Measurements from ENCODE around the gene PRPF38B. TPM values are rescaled to one million over a fixed set of nuclear protein-coding genes. Genes with fewer than 3 reads are reported as not detected.

Gene PRPF38B
- total and polyA plus RNA-seq, 2 experiments from 2014 or later: 40.5 to 86.4 TPM

DNA sequence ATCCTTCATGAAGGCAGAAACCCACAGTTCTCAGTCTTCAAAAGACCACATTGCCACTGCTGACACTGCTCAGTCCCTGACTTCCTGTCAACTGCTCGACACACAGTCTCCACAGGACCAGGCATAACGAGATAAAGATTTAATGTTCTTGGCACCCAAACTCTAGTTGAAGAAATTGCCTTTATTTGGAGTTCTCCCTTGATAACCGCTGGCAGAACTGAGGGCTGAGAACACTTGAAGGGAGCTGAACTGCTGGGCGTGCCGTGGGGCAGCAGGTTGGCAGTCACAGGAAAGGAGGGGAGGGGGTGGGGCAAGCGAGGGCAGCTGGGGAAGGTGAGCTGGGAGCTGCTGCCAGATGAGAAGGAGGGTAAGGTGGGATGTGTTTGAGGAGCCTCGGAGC, 47.1 kb upstream of the PRPF38B start (continued):
- TF ChIP-seq, protein P1, sequence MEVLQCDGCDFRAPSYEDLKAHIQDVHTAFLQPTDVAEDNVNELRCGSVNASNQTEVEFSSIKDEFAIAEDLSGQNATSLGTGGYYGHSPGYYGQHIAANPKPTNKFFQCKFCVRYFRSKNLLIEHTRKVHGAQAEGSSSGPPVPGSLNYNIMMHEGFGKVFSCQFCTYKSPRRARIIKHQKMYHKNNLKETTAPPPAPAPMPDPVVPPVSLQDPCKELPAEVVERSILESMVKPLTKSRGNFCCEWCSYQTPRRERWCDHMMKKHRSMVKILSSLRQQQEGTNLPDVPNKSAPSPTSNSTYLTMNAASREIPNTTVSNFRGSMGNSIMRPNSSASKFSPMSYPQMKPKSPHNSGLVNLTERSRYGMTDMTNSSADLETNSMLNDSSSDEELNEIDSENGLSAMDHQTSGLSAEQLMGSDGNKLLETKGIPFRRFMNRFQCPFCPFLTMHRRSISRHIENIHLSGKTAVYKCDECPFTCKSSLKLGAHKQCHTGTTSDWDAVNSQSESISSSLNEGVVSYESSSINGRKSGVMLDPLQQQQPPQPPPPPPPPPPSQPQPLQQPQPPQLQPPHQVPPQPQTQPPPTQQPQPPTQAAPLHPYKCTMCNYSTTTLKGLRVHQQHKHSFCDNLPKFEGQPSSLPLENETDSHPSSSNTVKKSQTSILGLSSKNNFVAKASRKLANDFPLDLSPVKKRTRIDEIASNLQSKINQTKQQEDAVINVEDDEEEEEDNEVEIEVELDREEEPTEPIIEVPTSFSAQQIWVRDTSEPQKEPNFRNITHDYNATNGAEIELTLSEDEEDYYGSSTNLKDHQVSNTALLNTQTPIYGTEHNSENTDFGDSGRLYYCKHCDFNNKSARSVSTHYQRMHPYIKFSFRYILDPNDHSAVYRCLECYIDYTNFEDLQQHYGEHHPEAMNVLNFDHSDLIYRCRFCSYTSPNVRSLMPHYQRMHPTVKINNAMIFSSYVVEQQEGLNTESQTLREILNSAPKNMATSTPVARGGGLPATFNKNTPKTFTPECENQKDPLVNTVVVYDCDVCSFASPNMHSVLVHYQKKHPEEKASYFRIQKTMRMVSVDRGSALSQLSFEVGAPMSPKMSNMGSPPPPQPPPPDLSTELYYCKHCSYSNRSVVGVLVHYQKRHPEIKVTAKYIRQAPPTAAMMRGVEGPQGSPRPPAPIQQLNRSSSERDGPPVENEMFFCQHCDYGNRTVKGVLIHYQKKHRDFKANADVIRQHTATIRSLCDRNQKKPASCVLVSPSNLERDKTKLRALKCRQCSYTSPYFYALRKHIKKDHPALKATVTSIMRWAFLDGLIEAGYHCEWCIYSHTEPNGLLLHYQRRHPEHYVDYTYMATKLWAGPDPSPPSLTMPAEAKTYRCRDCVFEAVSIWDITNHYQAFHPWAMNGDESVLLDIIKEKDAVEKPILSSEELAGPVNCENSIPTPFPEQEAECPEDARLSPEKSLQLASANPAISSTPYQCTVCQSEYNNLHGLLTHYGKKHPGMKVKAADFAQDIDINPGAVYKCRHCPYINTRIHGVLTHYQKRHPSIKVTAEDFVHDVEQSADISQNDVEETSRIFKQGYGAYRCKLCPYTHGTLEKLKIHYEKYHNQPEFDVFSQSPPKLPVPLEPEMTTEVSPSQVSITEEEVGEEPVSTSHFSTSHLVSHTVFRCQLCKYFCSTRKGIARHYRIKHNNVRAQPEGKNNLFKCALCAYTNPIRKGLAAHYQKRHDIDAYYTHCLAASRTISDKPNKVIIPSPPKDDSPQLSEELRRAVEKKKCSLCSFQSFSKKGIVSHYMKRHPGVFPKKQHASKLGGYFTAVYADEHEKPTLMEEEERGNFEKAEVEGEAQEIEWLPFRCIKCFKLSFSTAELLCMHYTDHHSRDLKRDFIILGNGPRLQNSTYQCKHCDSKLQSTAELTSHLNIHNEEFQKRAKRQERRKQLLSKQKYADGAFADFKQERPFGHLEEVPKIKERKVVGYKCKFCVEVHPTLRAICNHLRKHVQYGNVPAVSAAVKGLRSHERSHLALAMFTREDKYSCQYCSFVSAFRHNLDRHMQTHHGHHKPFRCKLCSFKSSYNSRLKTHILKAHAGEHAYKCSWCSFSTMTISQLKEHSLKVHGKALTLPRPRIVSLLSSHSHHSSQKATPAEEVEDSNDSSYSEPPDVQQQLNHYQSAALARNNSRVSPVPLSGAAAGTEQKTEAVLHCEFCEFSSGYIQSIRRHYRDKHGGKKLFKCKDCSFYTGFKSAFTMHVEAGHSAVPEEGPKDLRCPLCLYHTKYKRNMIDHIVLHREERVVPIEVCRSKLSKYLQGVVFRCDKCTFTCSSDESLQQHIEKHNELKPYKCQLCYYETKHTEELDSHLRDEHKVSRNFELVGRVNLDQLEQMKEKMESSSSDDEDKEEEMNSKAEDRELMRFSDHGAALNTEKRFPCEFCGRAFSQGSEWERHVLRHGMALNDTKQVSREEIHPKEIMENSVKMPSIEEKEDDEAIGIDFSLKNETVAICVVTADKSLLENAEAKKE (CRISPR knock-in tag; IDR thresholded peaks at IDR 0.05): no peak

DNA sequence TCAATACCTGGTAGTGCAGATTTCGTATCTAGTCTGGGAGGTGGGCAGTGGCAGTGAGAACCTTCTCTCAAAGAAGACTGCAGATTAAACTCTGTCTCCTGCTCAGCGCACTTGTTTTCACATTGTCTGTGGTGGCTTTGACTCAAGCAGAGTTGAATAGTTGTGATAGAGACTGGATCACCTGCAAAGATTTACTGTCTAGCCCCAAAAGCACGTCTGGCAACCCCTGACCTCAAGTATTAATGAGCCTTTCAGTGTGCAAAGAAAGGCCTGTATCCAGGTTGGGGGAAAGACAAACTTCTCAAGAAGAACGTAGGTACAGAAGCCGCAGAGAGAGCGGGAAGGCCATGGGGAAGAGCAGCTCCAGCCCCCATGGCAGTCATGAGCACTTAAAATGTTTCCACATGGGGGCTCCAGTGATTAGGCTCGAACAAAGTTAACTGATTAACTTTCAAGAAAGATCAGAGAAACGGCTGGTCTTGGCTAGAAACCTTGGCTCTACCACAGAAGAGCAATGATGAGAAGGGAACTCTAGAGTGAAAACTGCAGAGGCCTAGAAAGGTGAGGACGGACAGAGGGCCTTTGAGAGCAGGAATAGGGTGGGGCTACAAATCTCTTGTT, 46.4 kb upstream of the PRPF38B start:
- H3K27ac ChIP-seq (ENCODE audit: low read depth): no peak overlapping the region
- no peaks in the 10 kb centered on the region for H3K36me3 Mint-ChIP-seq (ENCODE audit: low read depth)
- H2AFZ ChIP-seq: peak overlapping the region; percentile 74; the same call in 1 of the 2 replicates
- H4K20me1 ChIP-seq (replicated peaks; ENCODE audit: insufficient read depth): no peaks in the 10 kb centered on the region
- no peaks in the 10 kb centered on the region for H3K27me3 ChIP-seq (ENCODE audit: insufficient read depth)
- ATAC-seq: peak; percentile 39
- H3K4me3 ChIP-seq: no peak overlapping the region
- H3K4me3 Mint-ChIP-seq: no peak overlapping the region
- H3K79me2 ChIP-seq (replicated peaks; ENCODE audit: insufficient read depth): no peaks in the 10 kb centered on the region
- no peaks in the 10 kb centered on the region for H3K36me3 ChIP-seq (ENCODE audit: insufficient read depth)
- peak; percentile 36 for DNase-seq (ENCODE audit: low spot score)
- no peak overlapping the region for H3K4me2 ChIP-seq
- TF ChIP-seq, protein P2, sequence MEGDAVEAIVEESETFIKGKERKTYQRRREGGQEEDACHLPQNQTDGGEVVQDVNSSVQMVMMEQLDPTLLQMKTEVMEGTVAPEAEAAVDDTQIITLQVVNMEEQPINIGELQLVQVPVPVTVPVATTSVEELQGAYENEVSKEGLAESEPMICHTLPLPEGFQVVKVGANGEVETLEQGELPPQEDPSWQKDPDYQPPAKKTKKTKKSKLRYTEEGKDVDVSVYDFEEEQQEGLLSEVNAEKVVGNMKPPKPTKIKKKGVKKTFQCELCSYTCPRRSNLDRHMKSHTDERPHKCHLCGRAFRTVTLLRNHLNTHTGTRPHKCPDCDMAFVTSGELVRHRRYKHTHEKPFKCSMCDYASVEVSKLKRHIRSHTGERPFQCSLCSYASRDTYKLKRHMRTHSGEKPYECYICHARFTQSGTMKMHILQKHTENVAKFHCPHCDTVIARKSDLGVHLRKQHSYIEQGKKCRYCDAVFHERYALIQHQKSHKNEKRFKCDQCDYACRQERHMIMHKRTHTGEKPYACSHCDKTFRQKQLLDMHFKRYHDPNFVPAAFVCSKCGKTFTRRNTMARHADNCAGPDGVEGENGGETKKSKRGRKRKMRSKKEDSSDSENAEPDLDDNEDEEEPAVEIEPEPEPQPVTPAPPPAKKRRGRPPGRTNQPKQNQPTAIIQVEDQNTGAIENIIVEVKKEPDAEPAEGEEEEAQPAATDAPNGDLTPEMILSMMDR (conservative IDR thresholded peaks at IDR 0.05; ENCODE audit: low read depth in 2 of 2): peak in 1 of 2 experiments; percentile 49; a peak in 2 of 4 replicates
- no peak for TF ChIP-seq ZNF331 (CRISPR knock-in tag; IDR thresholded peaks at IDR 0.05; ENCODE audit: low read depth)
- H3K4me1 ChIP-seq (ENCODE audit: insufficient read depth): no peaks in the 10 kb centered on the region
- H3K27ac Mint-ChIP-seq: 0 out of 2 replicates have a peak overlapping the region, but pooled peaks have one; percentile 64
- H3K9me2 ChIP-seq (ENCODE audit: insufficient read depth): no peaks in the 10 kb centered on the region
- H3K27me3 Mint-ChIP-seq (ENCODE audit: insufficient read depth, low read depth, poor library complexity): peaks cover 2% of the 10 kb centered on the region
- no peaks in the 10 kb centered on the region for H3K9me3 Mint-ChIP-seq
- H3F3A ChIP-seq (replicated peaks; ENCODE audit: low read depth): no peaks in the 10 kb centered on the region
- peaks cover 9% of the 10 kb centered on the region for H3K4me1 Mint-ChIP-seq
